OCI-LY3 (cell line): Measurements from ENCODE around the gene FIZ1.

ENCODE experiments used
- EZH2phosphoT487 ChIP-seq: fragments of 200-600 bp; shearing (Covaris generic); IDR thresholded peaks from 2 replicates; pipeline ENCODE4 v1.6.1; 2018; ENCODE audit warnings: antibody characterized with exemption, mixed run types, low read depth
- TF ChIP-seq, protein P1 (sequence below): fragments of 200-600, 300-600 bp; sonication (generic); IDR thresholded peaks from 2 replicates; pipeline ENCODE4 v1.5.1; 2014; ENCODE audit warnings: antibody characterized with exemption, low read length, low read depth

DNA sequence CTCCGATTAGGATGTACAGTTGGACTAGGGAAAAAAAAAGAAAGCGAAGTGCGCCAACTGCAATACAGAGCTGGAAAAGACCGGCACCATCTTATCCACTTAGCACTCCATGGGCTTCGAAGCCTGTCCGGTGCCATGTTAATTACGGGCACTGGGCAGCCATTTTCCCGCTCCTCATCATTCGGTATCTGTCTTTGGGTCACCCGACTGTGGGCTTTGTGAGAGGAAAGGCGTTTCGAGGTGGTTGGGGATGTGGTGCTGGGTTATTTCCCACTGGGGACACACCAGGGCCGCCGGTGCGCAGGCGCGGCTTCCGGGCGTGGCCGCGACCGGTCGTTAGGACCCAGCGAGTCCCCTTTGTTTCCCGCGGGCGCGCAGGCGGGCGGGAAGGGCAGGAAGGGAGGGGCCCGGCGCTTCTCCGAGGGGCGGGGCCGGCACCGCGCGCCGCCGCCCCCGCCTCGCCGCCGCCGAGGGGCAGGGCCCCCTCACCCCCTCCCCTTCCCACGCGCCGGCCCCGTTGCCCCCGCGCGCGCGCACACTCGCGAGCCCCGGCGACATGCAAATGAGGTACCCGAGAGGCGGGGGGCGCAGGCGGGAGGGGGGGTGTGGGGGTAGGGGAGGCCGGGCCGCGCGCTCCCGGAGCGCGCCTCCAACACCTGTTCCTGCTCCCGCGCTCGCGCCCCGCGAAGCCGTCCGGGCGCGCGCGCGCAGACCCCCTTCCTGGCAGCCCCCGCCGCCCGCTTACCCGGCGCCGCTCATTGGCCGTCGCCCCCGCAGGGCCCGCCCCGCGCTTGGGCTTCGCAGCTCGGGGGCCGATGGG, 735 bp upstream of the FIZ1 start, which contains the start of gene ZNF524:
- TF ChIP-seq, protein P1, sequence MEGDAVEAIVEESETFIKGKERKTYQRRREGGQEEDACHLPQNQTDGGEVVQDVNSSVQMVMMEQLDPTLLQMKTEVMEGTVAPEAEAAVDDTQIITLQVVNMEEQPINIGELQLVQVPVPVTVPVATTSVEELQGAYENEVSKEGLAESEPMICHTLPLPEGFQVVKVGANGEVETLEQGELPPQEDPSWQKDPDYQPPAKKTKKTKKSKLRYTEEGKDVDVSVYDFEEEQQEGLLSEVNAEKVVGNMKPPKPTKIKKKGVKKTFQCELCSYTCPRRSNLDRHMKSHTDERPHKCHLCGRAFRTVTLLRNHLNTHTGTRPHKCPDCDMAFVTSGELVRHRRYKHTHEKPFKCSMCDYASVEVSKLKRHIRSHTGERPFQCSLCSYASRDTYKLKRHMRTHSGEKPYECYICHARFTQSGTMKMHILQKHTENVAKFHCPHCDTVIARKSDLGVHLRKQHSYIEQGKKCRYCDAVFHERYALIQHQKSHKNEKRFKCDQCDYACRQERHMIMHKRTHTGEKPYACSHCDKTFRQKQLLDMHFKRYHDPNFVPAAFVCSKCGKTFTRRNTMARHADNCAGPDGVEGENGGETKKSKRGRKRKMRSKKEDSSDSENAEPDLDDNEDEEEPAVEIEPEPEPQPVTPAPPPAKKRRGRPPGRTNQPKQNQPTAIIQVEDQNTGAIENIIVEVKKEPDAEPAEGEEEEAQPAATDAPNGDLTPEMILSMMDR, result no peak
- TF ChIP-seq EZH2phosphoT487, result no peak
